ENCODE results near the gene C4orf54.

The C4orf54 gene

GRCh38 chr4:99683895-99684294, 26.3 kb upstream of the C4orf54 start:
- TF ChIP-seq TOX (CRISPR knock-in tag; IDR thresholded peaks at IDR 0.05; ENCODE audit: borderline replicate concordance) (no peak), TSHZ2 (CRISPR knock-in tag; IDR thresholded peaks at IDR 0.05) (no peak), ISL1 (CRISPR knock-in tag; IDR thresholded peaks at IDR 0.05) (no peak), POU6F1 (CRISPR knock-in tag; IDR thresholded peaks at IDR 0.05; ENCODE audit: borderline replicate concordance, low read depth) (no peak)
- no peak for ATAC-seq

GRCh38 chr4:99679976-99680375, 22.3 kb upstream of the C4orf54 start:
- ATAC-seq, result no peak
- no peak for TF ChIP-seq TSHZ2 (CRISPR knock-in tag; IDR thresholded peaks at IDR 0.05)
- no peak for TF ChIP-seq BACH2 (CRISPR knock-in tag; IDR thresholded peaks at IDR 0.05; ENCODE audit: borderline replicate concordance)
- no peak for TF ChIP-seq ISL1 (CRISPR knock-in tag; IDR thresholded peaks at IDR 0.05)
- no peak for TF ChIP-seq CREB5 (CRISPR knock-in tag; IDR thresholded peaks at IDR 0.05; ENCODE audit: low read depth)
- no peak for TF ChIP-seq SNAI2 (CRISPR knock-in tag; IDR thresholded peaks at IDR 0.05)
- no peak for TF ChIP-seq GLIS3 (CRISPR knock-in tag; IDR thresholded peaks at IDR 0.05)
- TF ChIP-seq ZFP3 (CRISPR knock-in tag; IDR thresholded peaks at IDR 0.05), result no peak
- no peak for TF ChIP-seq PATZ1 (CRISPR knock-in tag; IDR thresholded peaks at IDR 0.05; ENCODE audit: borderline replicate concordance)
- TF ChIP-seq TCF4 (CRISPR knock-in tag; IDR thresholded peaks at IDR 0.05; ENCODE audit: borderline replicate concordance), result no peak
- no peak for TF ChIP-seq PPARA (CRISPR knock-in tag; IDR thresholded peaks at IDR 0.05; ENCODE audit: borderline replicate concordance)
- TF ChIP-seq CSDC2 (CRISPR knock-in tag; IDR thresholded peaks at IDR 0.05), result no peak
- no peak for TF ChIP-seq ZNF8 (CRISPR knock-in tag; IDR thresholded peaks at IDR 0.05)
- TF ChIP-seq OSR1 (CRISPR knock-in tag; IDR thresholded peaks at IDR 0.05), result no peak
- no peak for TF ChIP-seq ZNF70 (CRISPR knock-in tag; IDR thresholded peaks at IDR 0.05)
- no peak for TF ChIP-seq ZC3H10 (CRISPR knock-in tag; IDR thresholded peaks at IDR 0.05)
- TF ChIP-seq TOX (CRISPR knock-in tag; IDR thresholded peaks at IDR 0.05; ENCODE audit: borderline replicate concordance), result no peak

GRCh38 chr4:99679204-99679603, 21.6 kb upstream of the C4orf54 start:
- no peak for ATAC-seq
- no peak for TF ChIP-seq TSHZ2 (CRISPR knock-in tag; IDR thresholded peaks at IDR 0.05)
- no peak for TF ChIP-seq TOX (CRISPR knock-in tag; IDR thresholded peaks at IDR 0.05; ENCODE audit: borderline replicate concordance)
- no peak for TF ChIP-seq ZFP3 (CRISPR knock-in tag; IDR thresholded peaks at IDR 0.05)
- TF ChIP-seq CREB5 (CRISPR knock-in tag; IDR thresholded peaks at IDR 0.05; ENCODE audit: low read depth), result no peak
- no peak for TF ChIP-seq SNAI2 (CRISPR knock-in tag; IDR thresholded peaks at IDR 0.05)
- TF ChIP-seq ARNTL (CRISPR knock-in tag; IDR thresholded peaks at IDR 0.05; ENCODE audit: borderline replicate concordance, low read depth), result no peak
- TF ChIP-seq PATZ1 (CRISPR knock-in tag; IDR thresholded peaks at IDR 0.05; ENCODE audit: borderline replicate concordance), result no peak
- no peak for TF ChIP-seq CSDC2 (CRISPR knock-in tag; IDR thresholded peaks at IDR 0.05)
- TF ChIP-seq ZNF565 (CRISPR knock-in tag; conservative IDR thresholded peaks at IDR 0.05; ENCODE audit: low read depth), result no peak
- TF ChIP-seq ZNF8 (CRISPR knock-in tag; IDR thresholded peaks at IDR 0.05), result no peak

Measured in SK-N-SH treated with all-trans-retinoic acid at 6 μM for 48 hours (cell line).